H1 (cell line): ENCODE data around the gene SYVN1. TPM values are rescaled to one million over a fixed set of nuclear protein-coding genes. Genes with fewer than 3 reads are reported as not detected.

Experiments
- CTCF ChIA-PET: fragments of 300-600 bp; sonication (Branson Sonifier 250); formaldehyde crosslinking; loops from one replicate; lab custom pipeline; 2021; ENCODE audit not compliant: partially characterized antibody; lab: Charles Lee
- POLR2A ChIA-PET: fragments of 300-600 bp; sonication (Branson Sonifier 250); formaldehyde crosslinking; loops from one replicate; lab custom pipeline; 2021; ENCODE audit warnings: inconsistent platforms; ENCODE audit not compliant: partially characterized antibody; lab: Charles Lee
- DNase-seq, 2 experiments: peaks; one replicate each; pipeline versions ENCODE4 v3.0.0 to v3.0.0-alpha.2; 2010 to 2022; ENCODE audit warnings: low spot score in 2 of 2, low read depth in 1 of 2, mixed read lengths in 1 of 2
- FAIRE-seq: peaks from 2 replicates; lab custom pipeline; 2011; peaks lifted over from hg19 to GRCh38; lab: Jason Lieb, UNC
- H2AFZ ChIP-seq: 2 replicates; pipeline ENCODE4 v1.8.1; 2012; ENCODE audit warnings: low read length, inconsistent platforms
- H2AK5ac ChIP-seq: 2 replicates; pipeline ENCODE4 v1.6.1; 2013; ENCODE audit warnings: low read depth, low read length
- H2BK120ac ChIP-seq: replicated peaks from 2 replicates; pipeline ENCODE3; 2013; ENCODE audit warnings: low read depth, low read length, inconsistent platforms
- H2BK12ac ChIP-seq: 2 replicates; pipeline ENCODE4 v1.6.1; 2013; ENCODE audit warnings: low read depth, low read length
- H2BK15ac ChIP-seq: 2 replicates; pipeline ENCODE4 v1.6.1; 2013; ENCODE audit warnings: low read length
- H2BK20ac ChIP-seq: 2 replicates; pipeline ENCODE4 v1.6.1; 2013; ENCODE audit warnings: low read length
- H2BK5ac ChIP-seq: 2 replicates; pipeline ENCODE4 v1.6.1; 2013; ENCODE audit warnings: low read depth, low read length
- H3K14ac ChIP-seq: 2 replicates; pipeline ENCODE4 v1.6.1; 2013; ENCODE audit warnings: inconsistent platforms; ENCODE audit not compliant: insufficient read length
- H3K18ac ChIP-seq: 2 replicates; pipeline ENCODE4 v1.6.1; 2013; ENCODE audit warnings: low read length; ENCODE audit errors: extremely low read depth
- H3K23ac ChIP-seq: 2 replicates; pipeline ENCODE4 v1.6.1; 2013; ENCODE audit warnings: inconsistent platforms; ENCODE audit not compliant: insufficient read length
- H3K23me2 ChIP-seq: 2 replicates; pipeline ENCODE4 v1.6.1; 2013; ENCODE audit warnings: low read depth, low read length
- H3K27ac ChIP-seq: 2 replicates; pipeline ENCODE4 v1.6.1; 2011; ENCODE audit warnings: low read depth, low read length, inconsistent platforms
- H3K27me3 ChIP-seq, 4 experiments: replicated peaks in 1 of 4; 1 replicate in 1 of 4; 2 replicates in 3 of 4; pipeline versions ENCODE4 v1.6.1 to v1.8.1; 2011 to 2013; ENCODE audit warnings: low read length in 3 of 4, mild to moderate bottlenecking in 3 of 4, inconsistent platforms in 2 of 4, mixed read lengths in 2 of 4, moderate library complexity in 1 of 4; ENCODE audit not compliant: control insufficient read depth in 3 of 4, insufficient read depth in 3 of 4; ENCODE audit errors: extremely low read depth in 1 of 4
- H3K36me3 ChIP-seq, 4 experiments: 2 replicates each; pipeline versions ENCODE4 v1.6.1 to v1.8.1; 2011 to 2013; ENCODE audit warnings: mild to moderate bottlenecking in 4 of 4, low read length in 3 of 4, moderate library complexity in 2 of 4, control low read depth in 1 of 4, inconsistent platforms in 1 of 4; ENCODE audit not compliant: insufficient read depth in 4 of 4, control insufficient read depth in 2 of 4
- H3K4ac ChIP-seq: replicated peaks from 2 replicates; pipeline ENCODE3; 2013; ENCODE audit warnings: low read length, low read depth, mixed read lengths, inconsistent platforms; ENCODE audit not compliant: insufficient read length
- H3K4me1 ChIP-seq, 4 experiments: replicated peaks in 1 of 4; 1 replicate in 1 of 4; 2 replicates in 3 of 4; pipeline versions ENCODE4 v1.6.1 to v1.8.1; 2011 to 2013; ENCODE audit warnings: low read length in 3 of 4, inconsistent platforms in 2 of 4, mixed read lengths in 1 of 4; ENCODE audit not compliant: insufficient read depth in 4 of 4, control insufficient read depth in 3 of 4
- H3K4me2 ChIP-seq, 2 experiments: 2 replicates each; pipeline versions ENCODE4 v1.6.1 to v1.8.1; 2011 to 2013; ENCODE audit warnings: low read depth in 2 of 2, low read length in 2 of 2, control low read depth in 1 of 2, inconsistent platforms in 1 of 2, mild to moderate bottlenecking in 1 of 2; ENCODE audit not compliant: insufficient read depth in 1 of 2
- H3K4me3 ChIP-seq, 4 experiments: fragments of 200-600, 300-600 bp in 1 of 4; sonication (generic), shearing (Covaris generic), sonication (Bioruptor Twin) in 1 of 4; 2 replicates each; pipeline versions ENCODE4 v1.5.1 to v1.8.1; 2011 to 2016; ENCODE audit warnings: low read length in 4 of 4, low read depth in 3 of 4, control low read depth in 2 of 4, inconsistent platforms in 2 of 4, mild to moderate bottlenecking in 2 of 4, mixed read lengths in 1 of 4, moderate library complexity in 1 of 4; ENCODE audit not compliant: insufficient read depth in 2 of 4; ENCODE audit errors: extremely low read depth in 1 of 4
- H3K56ac ChIP-seq: replicated peaks from 2 replicates; pipeline ENCODE3; 2013; ENCODE audit warnings: low read depth, mild to moderate bottlenecking, mixed read lengths, low read length, inconsistent platforms; ENCODE audit not compliant: insufficient read length
- H3K79me1 ChIP-seq: 2 replicates; pipeline ENCODE4 v1.6.1; 2013; ENCODE audit warnings: low read depth, low read length, control low read depth
- H3K79me2 ChIP-seq, 2 experiments: 2 replicates each; pipeline versions ENCODE4 v1.6.1 to v1.8.1; 2012 to 2013; ENCODE audit warnings: low read length in 2 of 2, mild to moderate bottlenecking in 2 of 2, inconsistent platforms in 1 of 2; ENCODE audit not compliant: insufficient read depth in 2 of 2, control insufficient read depth in 1 of 2
- H3K9ac ChIP-seq, 4 experiments: replicated peaks in 1 of 4; 1 replicate in 1 of 4; 2 replicates in 3 of 4; pipeline versions ENCODE4 v1.6.1 to v1.8.1; 2011 to 2013; ENCODE audit warnings: low read depth in 3 of 4, low read length in 3 of 4, control low read depth in 2 of 4, mild to moderate bottlenecking in 2 of 4, moderate library complexity in 2 of 4, inconsistent platforms in 1 of 4; ENCODE audit errors: extremely low read depth in 1 of 4
- H3K9me3 ChIP-seq, 2 experiments: 2 replicates each; pipeline versions ENCODE4 v1.6.1 to v1.8.1; 2012 to 2013; ENCODE audit warnings: mild to moderate bottlenecking in 2 of 2, moderate library complexity in 2 of 2, control low read depth in 1 of 2, inconsistent platforms in 1 of 2, low read depth in 1 of 2, low read length in 1 of 2, mixed read lengths in 1 of 2; ENCODE audit not compliant: insufficient read depth in 2 of 2
- H4K20me1 ChIP-seq, 2 experiments: replicated peaks in 1 of 2; 2 replicates each; pipeline versions ENCODE3 to v1.8.1; 2011 to 2013; ENCODE audit warnings: inconsistent platforms in 2 of 2, low read length in 2 of 2, mild to moderate bottlenecking in 1 of 2; ENCODE audit not compliant: insufficient read depth in 2 of 2, control insufficient read depth in 1 of 2
- H4K5ac ChIP-seq: 2 replicates; pipeline ENCODE4 v1.6.1; 2013; ENCODE audit warnings: low read length, low read depth, mixed read lengths, inconsistent platforms; ENCODE audit not compliant: insufficient read length
- H4K8ac ChIP-seq: 2 replicates; pipeline ENCODE4 v1.8.0; 2013; ENCODE audit warnings: mild to moderate bottlenecking, moderate library complexity, low read length, inconsistent platforms; ENCODE audit not compliant: insufficient read depth; ENCODE audit errors: extremely low read depth
- H4K91ac ChIP-seq: replicated peaks from 2 replicates; pipeline ENCODE3; 2013; ENCODE audit warnings: low read length, mixed read lengths, inconsistent platforms; ENCODE audit not compliant: insufficient read length
- CHD2 ChIP-seq: IDR thresholded peaks from 2 replicates; pipeline ENCODE4 v1.6.1; 2012; ENCODE audit warnings: low read length, improper control_type of control experiment
- CREB1 ChIP-seq: IDR thresholded peaks from 2 replicates; pipeline ENCODE4 v1.6.1; 2012; ENCODE audit warnings: inconsistent platforms
- HDAC6 ChIP-seq: IDR thresholded peaks from one replicate; pipeline ENCODE4 v1.7.1; 2012; ENCODE audit warnings: low read depth, mild to moderate bottlenecking, inconsistent platforms, low read length, moderate library complexity
- KDM4A ChIP-seq: IDR thresholded peaks from one replicate; pipeline ENCODE4 v1.7.1; 2012; ENCODE audit warnings: low read depth, mild to moderate bottlenecking, moderate library complexity, low read length, inconsistent platforms; ENCODE audit not compliant: severe bottlenecking
- PHF8 ChIP-seq: fragments of 200-600 bp; sonication (generic); conservative IDR thresholded peaks from 2 replicates; pipeline ENCODE4 v1.7.1; 2012; ENCODE audit warnings: low read depth, mild to moderate bottlenecking, inconsistent platforms, low read length, moderate library complexity
- RBBP5 ChIP-seq: IDR thresholded peaks from 2 replicates; pipeline ENCODE4 v1.7.1; 2012; ENCODE audit warnings: low read depth, mild to moderate bottlenecking, inconsistent platforms, low read length, moderate library complexity, borderline replicate concordance
- SAP30 ChIP-seq: fragments of 300-600 bp; sonication (generic); IDR thresholded peaks from 2 replicates; pipeline ENCODE4 v1.7.1; 2012; ENCODE audit warnings: low read length, moderate library complexity, mild to moderate bottlenecking, inconsistent platforms; ENCODE audit not compliant: insufficient read depth, insufficient replicate concordance
- SUZ12 ChIP-seq: fragments of 200-600 bp; sonication (generic); IDR thresholded peaks from 2 replicates; pipeline ENCODE4 v1.6.1; 2012; ENCODE audit warnings: mild to moderate bottlenecking, inconsistent platforms, low read length, moderate library complexity, mixed read lengths
- YY1 ChIP-seq: IDR thresholded peaks from 2 replicates; pipeline ENCODE4 v1.6.1; 2011; ENCODE audit warnings: low read depth, mild to moderate bottlenecking, low read length
- WGBS, 2 experiments: shearing (Covaris generic) in 1 of 2; methylation state at CpG; one replicate each; pipeline versions ENCODE4 v1.1.6 to v1.1.7; 2013 to 2015; ENCODE audit warnings: low lambda C conversion rate in 2 of 2, mixed read lengths in 2 of 2, inconsistent platforms in 1 of 2, low coverage in 1 of 2, missing lambda C conversion rate in 1 of 2; ENCODE audit not compliant: insufficient replicate concordance in 2 of 2, insufficient coverage in 1 of 2, insufficient read length in 1 of 2; ENCODE audit errors: extremely low coverage in 1 of 2, missing lambda C conversion rate in 1 of 2; 5-methylcytosine and 5-hydroxymethylcytosine counted together
- polyA plus RNA-seq, 7 experiments: library from polyadenylated mRNA; depleted of rRNA in 3 of 7; stranded (reverse) in 5 of 7; unstranded in 2 of 7; fragments of >200 nt in 5 of 7; fragments of 200-250 nt in 2 of 7; gene quantifications; 1 replicate in 5 of 7; 2 replicates in 1 of 7; 4 replicates in 1 of 7; pipeline versions ENCODE4 v1.2.1 to v1.2.3, GENCODE V29; 2011 to 2013; ENCODE audit warnings: missing spikeins in 2 of 7, mixed read lengths in 2 of 7
- total RNA-seq: library from RNA; stranded (reverse); fragmentation: NEBNext Ultra II Directional; extraction: Animal tissue kit (Norgen Biotek cat#: 25700); gene quantifications from 2 replicates; pipeline ENCODE4 v1.2.1, GENCODE V29; 2021
- TF ChIP-seq, protein P1 (sequence below), 3 experiments: IDR thresholded peaks; 1 replicate in 2 of 3; 2 replicates in 1 of 3; pipeline versions ENCODE4 v1.5.1 to v1.6.1; 2011; ENCODE audit warnings: low read length in 3 of 3, mild to moderate bottlenecking in 3 of 3, inconsistent platforms in 2 of 3, low read depth in 1 of 3, moderate library complexity in 1 of 3; ENCODE audit not compliant: insufficient read depth in 1 of 3; ENCODE audit errors: control extremely low read depth in 1 of 3
- TF ChIP-seq, protein P2 (sequence below): IDR thresholded peaks from 2 replicates; pipeline ENCODE4 v1.6.1; 2012; ENCODE audit warnings: inconsistent platforms

SYVN1 gene
- total and polyA plus RNA-seq, 2 of the 8 experiments (the other 6 are each of a cell fraction or from before 2014, with no cell fraction given): 27.8 to 29.4 TPM

DNA sequence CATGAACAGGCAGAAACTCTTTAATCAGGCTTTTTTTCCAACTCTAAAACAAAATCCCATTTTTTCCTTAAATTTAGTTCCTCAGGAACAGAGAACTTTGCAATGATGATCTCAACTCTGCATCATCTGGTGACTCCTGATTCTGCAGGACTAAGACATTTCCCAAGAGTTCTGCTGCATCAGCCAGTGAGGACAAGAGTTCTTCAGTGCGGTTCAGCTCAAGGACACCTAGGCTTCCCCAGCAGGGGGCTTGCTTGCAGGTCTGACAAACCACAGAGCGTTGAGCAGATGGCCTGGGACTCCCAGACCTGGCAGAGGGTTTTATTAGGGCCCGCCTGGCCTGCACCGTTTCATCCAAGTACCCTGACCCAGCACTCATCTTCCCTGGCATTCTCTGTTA lies 56.9 kb downstream of the SYVN1 start:
- Histone ChIP-seq H2BK15ac (no peak overlapping the region), H3K23me2 (no peaks in the 10 kb centered on the region), H2BK120ac (no peak overlapping the region), H4K8ac (no peak overlapping the region), H3K23ac (no peak overlapping the region), H3K27ac (no peak overlapping the region), H2BK12ac (no peak overlapping the region), H2BK20ac (no peak overlapping the region), H3K4me1 (no peaks in the 10 kb centered on the region; a peak in 1 of 7 replicates), H3K79me1 (peaks cover 8% of the 10 kb centered on the region; the same call in 1 of the 2 replicates), H2AK5ac (no peak overlapping the region), H3K9me3 (no peaks in the 10 kb centered on the region), H3K4me3 (no peak overlapping the region), H3K14ac (no peak overlapping the region), H3K56ac (no peak overlapping the region), H3K36me3 (peaks cover 20 to 41% (median 36%) of the 10 kb centered on the region in 4 experiments), H3K4me2 (no peak overlapping the region), H4K91ac (no peak overlapping the region), H3K18ac (no peak overlapping the region), H4K20me1 (peaks cover 6 to 11% of the 10 kb centered on the region in 2 experiments), H3K4ac (no peak overlapping the region), H2AFZ (no peak overlapping the region), H3K27me3 (no peaks in the 10 kb centered on the region), H3K79me2 (peaks cover 0 to 30% of the 10 kb centered on the region in 2 experiments; a peak in 3 of 4 replicates), H4K5ac (no peak overlapping the region), H2BK5ac (no peak overlapping the region), H3K9ac (no peak overlapping the region)
- WGBS, 2 experiments: 91% methylated on average over 4 of the region's 4 CpGs; no CpG with 5 or more reads in 1 of the 2 experiments
- CTCF ChIA-PET: interaction anchor here (0.6 to 4.7 kb wide), 18 partner anchors 11 to 650 kb away, joined by 3 to 28 read pairs (median 4); partner anchors contain the start of genes ARL2, CAPN1, NAALADL1 and SAC3D1
- POLR2A ChIA-PET: interaction anchor here (1.5 to 21.6 kb wide), 8 partner anchors 8 to 315 kb away, joined by 3 to 230 read pairs (median 13); partner anchors contain the start of genes NAALADL1 and VPS51
- DNase-seq (no peak), FAIRE-seq (no peak)
- TF ChIP-seq PHF8 (no peak), SAP30 (no peak), RBBP5 (no peak), HDAC6 (no peak), KDM4A (no peak), CREB1 (no peak), YY1 (no peak), CHD2 (no peak), SUZ12 (no peak)
- TF ChIP-seq, protein P1, sequence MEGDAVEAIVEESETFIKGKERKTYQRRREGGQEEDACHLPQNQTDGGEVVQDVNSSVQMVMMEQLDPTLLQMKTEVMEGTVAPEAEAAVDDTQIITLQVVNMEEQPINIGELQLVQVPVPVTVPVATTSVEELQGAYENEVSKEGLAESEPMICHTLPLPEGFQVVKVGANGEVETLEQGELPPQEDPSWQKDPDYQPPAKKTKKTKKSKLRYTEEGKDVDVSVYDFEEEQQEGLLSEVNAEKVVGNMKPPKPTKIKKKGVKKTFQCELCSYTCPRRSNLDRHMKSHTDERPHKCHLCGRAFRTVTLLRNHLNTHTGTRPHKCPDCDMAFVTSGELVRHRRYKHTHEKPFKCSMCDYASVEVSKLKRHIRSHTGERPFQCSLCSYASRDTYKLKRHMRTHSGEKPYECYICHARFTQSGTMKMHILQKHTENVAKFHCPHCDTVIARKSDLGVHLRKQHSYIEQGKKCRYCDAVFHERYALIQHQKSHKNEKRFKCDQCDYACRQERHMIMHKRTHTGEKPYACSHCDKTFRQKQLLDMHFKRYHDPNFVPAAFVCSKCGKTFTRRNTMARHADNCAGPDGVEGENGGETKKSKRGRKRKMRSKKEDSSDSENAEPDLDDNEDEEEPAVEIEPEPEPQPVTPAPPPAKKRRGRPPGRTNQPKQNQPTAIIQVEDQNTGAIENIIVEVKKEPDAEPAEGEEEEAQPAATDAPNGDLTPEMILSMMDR (IDR thresholded peaks at IDR 0.05; ENCODE audit: control extremely low read depth in 1 of 3, insufficient read depth in 1 of 3, low read depth in 1 of 3, low read length in 3 of 3): no peak
- TF ChIP-seq, protein P2, sequence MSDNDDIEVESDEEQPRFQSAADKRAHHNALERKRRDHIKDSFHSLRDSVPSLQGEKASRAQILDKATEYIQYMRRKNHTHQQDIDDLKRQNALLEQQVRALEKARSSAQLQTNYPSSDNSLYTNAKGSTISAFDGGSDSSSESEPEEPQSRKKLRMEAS: no peak
